Measurements from ENCODE around the gene SPATA16.

Gene SPATA16

DNA sequence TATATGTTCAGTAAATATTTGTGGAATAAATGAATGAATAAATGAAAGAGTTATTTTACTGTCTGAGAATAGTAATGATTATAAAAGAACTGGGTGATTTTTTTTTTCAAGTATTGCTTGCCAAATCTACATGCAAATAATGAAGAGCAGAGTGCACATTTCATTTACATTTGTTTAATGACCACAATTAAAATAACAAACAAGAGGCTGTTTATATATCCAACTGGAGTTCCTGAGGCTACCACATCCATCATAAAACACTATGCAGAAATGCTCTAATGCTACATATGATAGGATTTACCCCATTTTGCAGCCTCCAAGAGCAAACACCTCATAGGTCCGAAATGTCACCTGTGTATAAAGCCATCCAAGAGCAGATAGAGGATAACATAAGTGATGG is 266.0 kb downstream of the SPATA16 start:
- Histone ChIP-seq H3K36me3 (ENCODE audit: control insufficient read depth, low read length) (no peaks in the 10 kb centered on the region), H3K27ac (ENCODE audit: low read depth, low read length) (no peak overlapping the region), H3K4me3 (ENCODE audit: low read length) (no peak overlapping the region), H3K9me2 (replicated peaks; ENCODE audit: control insufficient read depth, low read length) (no peaks in the 10 kb centered on the region), H3K27me3 (ENCODE audit: control insufficient read depth, low read length) (no peaks in the 10 kb centered on the region; the same call in 1 of the 2 replicates), H3K4me1 (ENCODE audit: control insufficient read depth, low read length) (no peaks in the 10 kb centered on the region), H3K9me3 (ENCODE audit: control insufficient read depth, insufficient read depth, low read length) (no peaks in the 10 kb centered on the region), H3K79me2 (ENCODE audit: control insufficient read depth, low read length) (no peaks in the 10 kb centered on the region), H3K4me2 (ENCODE audit: low read length) (no peak overlapping the region), H4K20me1 (ENCODE audit: control insufficient read depth, insufficient read depth, low read depth, low read length) (no peaks in the 10 kb centered on the region), H3F3A (ENCODE audit: control insufficient read depth, insufficient read depth) (no peaks in the 10 kb centered on the region)
- TF ChIP-seq EZH2phosphoT487 (IDR thresholded peaks at IDR 0.05; ENCODE audit: borderline replicate concordance, low read length), result no peak
- TF ChIP-seq, protein P1, sequence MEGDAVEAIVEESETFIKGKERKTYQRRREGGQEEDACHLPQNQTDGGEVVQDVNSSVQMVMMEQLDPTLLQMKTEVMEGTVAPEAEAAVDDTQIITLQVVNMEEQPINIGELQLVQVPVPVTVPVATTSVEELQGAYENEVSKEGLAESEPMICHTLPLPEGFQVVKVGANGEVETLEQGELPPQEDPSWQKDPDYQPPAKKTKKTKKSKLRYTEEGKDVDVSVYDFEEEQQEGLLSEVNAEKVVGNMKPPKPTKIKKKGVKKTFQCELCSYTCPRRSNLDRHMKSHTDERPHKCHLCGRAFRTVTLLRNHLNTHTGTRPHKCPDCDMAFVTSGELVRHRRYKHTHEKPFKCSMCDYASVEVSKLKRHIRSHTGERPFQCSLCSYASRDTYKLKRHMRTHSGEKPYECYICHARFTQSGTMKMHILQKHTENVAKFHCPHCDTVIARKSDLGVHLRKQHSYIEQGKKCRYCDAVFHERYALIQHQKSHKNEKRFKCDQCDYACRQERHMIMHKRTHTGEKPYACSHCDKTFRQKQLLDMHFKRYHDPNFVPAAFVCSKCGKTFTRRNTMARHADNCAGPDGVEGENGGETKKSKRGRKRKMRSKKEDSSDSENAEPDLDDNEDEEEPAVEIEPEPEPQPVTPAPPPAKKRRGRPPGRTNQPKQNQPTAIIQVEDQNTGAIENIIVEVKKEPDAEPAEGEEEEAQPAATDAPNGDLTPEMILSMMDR (IDR thresholded peaks at IDR 0.05; ENCODE audit: low read depth, low read length, poor library complexity, severe bottlenecking), result no peak

DNA sequence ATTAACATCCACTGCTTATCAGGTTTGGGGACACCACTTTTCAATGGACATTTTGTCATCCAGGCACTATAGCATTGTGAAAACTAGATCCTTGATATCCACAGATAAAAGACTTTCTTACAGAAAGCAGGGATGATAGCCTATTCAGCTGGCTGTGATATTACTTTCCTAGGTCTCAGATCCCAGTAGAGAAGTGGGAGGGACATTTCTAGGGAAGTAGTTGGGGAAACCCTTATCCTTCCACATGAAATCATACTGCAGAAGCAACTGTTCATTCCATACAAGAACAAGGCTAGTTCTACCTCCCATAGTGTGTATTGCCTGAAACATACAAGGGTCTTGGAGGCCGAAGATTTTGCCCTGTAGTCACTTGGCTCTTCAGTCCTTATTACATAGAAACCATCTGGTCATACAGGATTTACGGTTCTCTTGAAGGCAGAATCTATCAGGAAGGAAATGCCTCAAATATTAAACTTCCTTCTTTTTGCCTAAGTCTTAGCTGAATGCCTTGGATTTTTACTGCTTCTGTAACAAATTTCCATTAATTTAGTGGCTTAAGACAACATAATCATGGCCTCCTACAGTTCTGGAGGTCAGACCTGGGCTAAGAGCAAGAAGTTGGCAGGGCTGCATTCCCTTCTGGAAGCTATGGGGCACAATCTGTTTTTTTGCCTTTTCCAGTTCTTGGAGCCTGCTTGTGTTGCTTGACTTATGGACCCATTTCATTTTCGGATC is 271.1 kb downstream of the SPATA16 start:
- Histone ChIP-seq H3F3A (ENCODE audit: control insufficient read depth, insufficient read depth) (no peaks in the 10 kb centered on the region), H3K4me3 (ENCODE audit: low read length) (no peak overlapping the region), H3K4me1 (ENCODE audit: control insufficient read depth, low read length) (no peaks in the 10 kb centered on the region), H3K79me2 (ENCODE audit: control insufficient read depth, low read length) (no peaks in the 10 kb centered on the region), H3K9me2 (replicated peaks; ENCODE audit: control insufficient read depth, low read length) (no peaks in the 10 kb centered on the region), H3K9me3 (ENCODE audit: control insufficient read depth, insufficient read depth, low read length) (no peaks in the 10 kb centered on the region), H3K4me2 (ENCODE audit: low read length) (no peak overlapping the region), H4K20me1 (ENCODE audit: control insufficient read depth, insufficient read depth, low read depth, low read length) (no peaks in the 10 kb centered on the region), H3K27ac (ENCODE audit: low read depth, low read length) (no peak overlapping the region), H3K27me3 (ENCODE audit: control insufficient read depth, low read length) (no peaks in the 10 kb centered on the region; the same call in 1 of the 2 replicates), H3K36me3 (ENCODE audit: control insufficient read depth, low read length) (no peaks in the 10 kb centered on the region)
- TF ChIP-seq EZH2phosphoT487 (IDR thresholded peaks at IDR 0.05; ENCODE audit: borderline replicate concordance, low read length), result no peak
- TF ChIP-seq, protein P1 (IDR thresholded peaks at IDR 0.05; ENCODE audit: low read depth, low read length, poor library complexity, severe bottlenecking), result no peak

DNA sequence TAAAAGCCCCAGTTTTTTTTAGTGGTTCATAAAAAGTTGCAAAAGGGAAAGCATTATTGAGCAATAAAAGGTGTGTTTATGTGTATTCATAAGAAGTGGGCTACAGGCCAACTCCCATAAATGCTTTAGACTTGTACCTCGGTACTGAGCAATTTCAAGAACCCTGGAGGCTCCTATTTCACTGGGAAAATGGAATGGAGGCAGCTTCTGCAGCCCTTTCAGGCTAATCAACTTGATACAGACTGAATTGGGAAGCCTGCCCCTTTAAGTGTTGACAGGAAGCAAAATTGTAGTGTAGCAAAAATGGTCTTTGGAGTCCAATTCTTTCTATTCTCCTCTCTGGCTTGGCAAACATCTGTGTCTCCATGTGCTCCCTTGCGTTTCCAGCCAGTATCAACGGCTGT is 271.7 kb downstream of the SPATA16 start:
- Histone ChIP-seq H4K20me1 (ENCODE audit: control insufficient read depth, insufficient read depth, low read depth, low read length) (no peaks in the 10 kb centered on the region), H3K9me2 (replicated peaks; ENCODE audit: control insufficient read depth, low read length) (no peaks in the 10 kb centered on the region), H3K27me3 (ENCODE audit: control insufficient read depth, low read length) (no peaks in the 10 kb centered on the region; the same call in 1 of the 2 replicates), H3K9me3 (ENCODE audit: control insufficient read depth, insufficient read depth, low read length) (no peaks in the 10 kb centered on the region), H3K4me3 (ENCODE audit: low read length) (no peak overlapping the region), H3F3A (ENCODE audit: control insufficient read depth, insufficient read depth) (no peaks in the 10 kb centered on the region), H3K36me3 (ENCODE audit: control insufficient read depth, low read length) (no peaks in the 10 kb centered on the region), H3K4me2 (ENCODE audit: low read length) (no peak overlapping the region), H3K4me1 (ENCODE audit: control insufficient read depth, low read length) (no peaks in the 10 kb centered on the region), H3K79me2 (ENCODE audit: control insufficient read depth, low read length) (no peaks in the 10 kb centered on the region), H3K27ac (ENCODE audit: low read depth, low read length) (no peak overlapping the region)
- no peak for TF ChIP-seq EZH2phosphoT487 (IDR thresholded peaks at IDR 0.05; ENCODE audit: borderline replicate concordance, low read length)
- TF ChIP-seq, protein P1 (IDR thresholded peaks at IDR 0.05; ENCODE audit: low read depth, low read length, poor library complexity, severe bottlenecking), result no peak

All from DOHH2 (cell line).